K562 (cell line): Measurements from ENCODE around the gene ATG7. TPM values are rescaled to one million over a fixed set of nuclear protein-coding genes. Genes with fewer than 3 reads are reported as not detected.
"Not testable (repeated sequence)": the region's sequence is repeated elsewhere in the genome, so short reads cannot be mapped to it uniquely, and the experiment has no call there.

Experiments used
- ATAC-seq: fragments of 200-7000 bp; cut with Tn5 transposase; 3 replicates; pipeline ENCODE4 v1.9.1; 2020; ENCODE audit warnings: moderate library complexity
- BruUV-seq: library from RNA; stranded (reverse); fragments of 400-500 nt; replicated peaks from 2 replicates; lab custom pipeline; 2021; lab: Mats Ljungman, UMichigan
- CTCF ChIA-PET: fragments of 300-600 bp; formaldehyde crosslinking; extraction: SDS; loops from one replicate; lab custom pipeline; 2021; ENCODE audit warnings: low intra/inter-chr PET ratio; lab: Yijun Ruan, JAX
- POLR2A ChIA-PET: fragments of 300-600, 350-650 bp; sonication (Branson Sonifier 250); formaldehyde crosslinking; extraction: SDS; loops from one replicate; lab custom pipeline; 2021; ENCODE audit warnings: antibody characterized with exemption, inconsistent platforms; lab: Yijun Ruan, JAX
- DNase-seq, 4 experiments: peaks; one replicate each; pipeline versions ENCODE4 v3.0.0 to v3.0.0-alpha.2; 2011 to 2018; ENCODE audit warnings: low spot score in 3 of 4, mixed read lengths in 3 of 4; ENCODE audit errors: extremely low read depth in 1 of 4
- FAIRE-seq: peaks from 2 replicates; lab custom pipeline; 2011; peaks lifted over from hg19 to GRCh38; lab: Jason Lieb, UNC
- H2AFZ ChIP-seq: 2 replicates; pipeline ENCODE4 v1.6.0; 2011; ENCODE audit warnings: low read depth, low read length, control low read depth, inconsistent platforms
- H3K27ac ChIP-seq: fragments of 200-600 bp; 3 replicates; pipeline ENCODE4 v1.8.0; 2011; ENCODE audit warnings: low read depth, mild to moderate bottlenecking, control low read depth, inconsistent platforms, low read length, moderate library complexity, mixed read lengths; ENCODE audit errors: extremely low read depth
- H3K27me3 ChIP-seq, 2 experiments: fragments of 300-600 bp in 1 of 2; 2 replicates in 1 of 2; 3 replicates in 1 of 2; pipeline versions ENCODE4 v1.6.0 to v1.8.0; 2011; ENCODE audit warnings: inconsistent platforms in 2 of 2, low read length in 2 of 2, mild to moderate bottlenecking in 1 of 2, mixed read lengths in 1 of 2, moderate library complexity in 1 of 2; ENCODE audit not compliant: control insufficient read depth in 2 of 2, insufficient read depth in 2 of 2
- H3K36me3 ChIP-seq: fragments of 300-600 bp; 3 replicates; pipeline ENCODE4 v1.8.0; 2011; ENCODE audit warnings: mild to moderate bottlenecking, low read length, inconsistent platforms; ENCODE audit not compliant: control insufficient read depth, insufficient read depth
- H3K4me1 ChIP-seq, 2 experiments: fragments of 200-600 bp in 1 of 2; replicated peaks in 1 of 2; 2 replicates in 1 of 2; 3 replicates in 1 of 2; pipeline versions ENCODE4 v1.5.1 to v1.8.0; 2011; ENCODE audit warnings: inconsistent platforms in 2 of 2, low read length in 2 of 2, mild to moderate bottlenecking in 1 of 2, mixed read lengths in 1 of 2, moderate library complexity in 1 of 2; ENCODE audit not compliant: control insufficient read depth in 2 of 2, insufficient read depth in 2 of 2
- H3K4me2 ChIP-seq: 2 replicates; pipeline ENCODE4 v1.6.1; 2011; ENCODE audit warnings: low read length, control low read depth, inconsistent platforms, mixed read lengths; ENCODE audit not compliant: insufficient read depth
- H3K4me3 ChIP-seq: fragments of 200-600 bp; sonication (generic), shearing (Covaris generic); 2 replicates; pipeline ENCODE4 v1.5.1; 2016; ENCODE audit warnings: control low read depth, inconsistent platforms
- H3K79me2 ChIP-seq: fragments of 200-600 bp; 3 replicates; pipeline ENCODE4 v1.8.0; 2011; ENCODE audit warnings: low read length, inconsistent platforms; ENCODE audit not compliant: control insufficient read depth, insufficient read depth
- H3K9ac ChIP-seq, 2 experiments: 2 replicates each; pipeline versions ENCODE4 v1.6.0 to v1.6.1; 2011; ENCODE audit warnings: low read depth in 2 of 2, low read length in 2 of 2, control low read depth in 1 of 2, inconsistent platforms in 1 of 2, mild to moderate bottlenecking in 1 of 2, mixed read lengths in 1 of 2; ENCODE audit not compliant: insufficient read depth in 1 of 2
- H3K9me1 ChIP-seq: one replicate; pipeline ENCODE4 v1.6.0; 2011; ENCODE audit warnings: inconsistent platforms, mild to moderate bottlenecking, low read length, moderate library complexity; ENCODE audit not compliant: control insufficient read depth, insufficient read depth
- H3K9me3 ChIP-seq: replicated peaks from 2 replicates; pipeline ENCODE4 v1.5.1; 2011; ENCODE audit warnings: low read depth, low read length, inconsistent platforms; ENCODE audit not compliant: control insufficient read depth, insufficient read depth
- H4K20me1 ChIP-seq: replicated peaks from 2 replicates; pipeline ENCODE4 v1.6.1; 2011; ENCODE audit warnings: low read length, inconsistent platforms, mixed read lengths; ENCODE audit not compliant: control insufficient read depth, insufficient read depth
- MAX ChIP-seq: sonication (generic); formaldehyde crosslinking; IDR thresholded peaks from 2 replicates; pipeline ENCODE4 v1.9.0; 2022; ENCODE audit warnings: mild to moderate bottlenecking, missing genetic modification reagents
- ZNF449 ChIP-seq: fragments of 250-450 bp; sonication (Bioruptor Pico); IDR thresholded peaks from 2 replicates; pipeline ENCODE4 v1.8.0; 2022; ENCODE audit warnings: moderate library complexity, mild to moderate bottlenecking, inconsistent platforms
- WGBS: fragments of 100-300 bp; shearing (Covaris generic); methylation state at CpG from one replicate; pipeline ENCODE4 v1.1.6; 2016; ENCODE audit warnings: low coverage, mixed read lengths; ENCODE audit not compliant: insufficient coverage; ENCODE audit errors: missing lambda C conversion rate; 5-methylcytosine and 5-hydroxymethylcytosine counted together
- in situ Hi-C: fragments of 300-500 bp; cut with MboI; formaldehyde crosslinking; loops from 4 replicates; pipeline ENCODE4 v1.15.0; 2018; ENCODE audit warnings: inconsistent platforms, mixed read lengths
- intact Hi-C: fragments of 100-400 bp; cut with micrococcal nuclease; formaldehyde crosslinking; loops from 2 replicates; pipeline ENCODE4 v1.14.2; 2022
- polyA plus RNA-seq, 8 experiments: library from polyadenylated mRNA; depleted of rRNA in 4 of 8; stranded (reverse) in 5 of 8; unstranded in 3 of 8; fragments of >200 nt; fragmentation: Nextera tagmentation in 2 of 8; fragmentation: Illumina TruSeq in 1 of 8; extraction: Ambion mirVana in 2 of 8; extraction: Trizol in 1 of 8; gene quantifications; 2 replicates each; pipeline versions ENCODE4 v1.2.1 to v1.2.3, GENCODE V29; 2011 to 2014; ENCODE audit warnings: inconsistent platforms in 1 of 8, missing spikeins in 1 of 8
- total RNA-seq, 7 experiments: library from RNA; depleted of rRNA in 6 of 7; stranded (reverse); fragments of >200 nt in 6 of 7; fragmentation: Illumina TruSeq in 2 of 7; extraction: Trizol in 2 of 7; gene quantifications; 2 replicates each; pipeline versions ENCODE4 v1.2.1 to v1.2.3, GENCODE V29; 2011 to 2021; ENCODE audit warnings: low replicate concordance in 1 of 7

The ATG7 gene
- total and polyA plus RNA-seq, 9 of the 15 experiments (the other 6 are each of a cell fraction or from before 2014, with no cell fraction given), result 18.3 to 45.3 (median 33.6) TPM

GRCh38 chr3:11461226-11461625 is 189.0 kb downstream of the ATG7 start:
- no TSS peak for BruUV-seq
- H3K27me3 ChIP-seq, result no peaks in the 10 kb centered on the region
- H3K9me1 ChIP-seq, result no peaks in the 10 kb centered on the region
- POLR2A ChIA-PET, result interaction anchor here (1.0 kb wide), 1 partner anchor 365 kb away, joined by 3 read pairs; no protein-coding TSS in a partner anchor
- no peaks in the 10 kb centered on the region for H3K79me2 ChIP-seq
- H3K36me3 ChIP-seq, result no peaks in the 10 kb centered on the region
- intact Hi-C loops, result no loop called here
- H3K27ac ChIP-seq, result no peak overlapping the region
- H3K4me1 ChIP-seq, result no peaks in the 10 kb centered on the region
- WGBS, result 63% methylated on average over 3 of the region's 3 CpGs
- H3K9ac ChIP-seq, result no peak overlapping the region
- H3K4me2 ChIP-seq, result no peak overlapping the region
- no peaks in the 10 kb centered on the region for H3K9me3 ChIP-seq
- TF ChIP-seq MAX (CRISPR knock-in tag) (no peak), ZNF449 (CRISPR knock-in tag) (no peak)
- TF ChIP-seq, all 486 proteins: peak for 0
- Histone ChIP-seq H2AFZ (no peak overlapping the region), H3K4me3 (no peak overlapping the region), H4K20me1 (no peaks in the 10 kb centered on the region)
- DNase-seq, result no peak
- FAIRE-seq, result no peak
- ATAC-seq, result no peak
- in situ Hi-C loops, result no loop called here
- CTCF ChIA-PET, result no interaction called here

GRCh38 chr3:11462673-11463072 is 190.5 kb downstream of the ATG7 start:
- ATAC-seq, CTCF ChIA-PET: not testable (repeated sequence)

More at GRCh38 chr3:11462673-11463072, 190.5 kb downstream of the ATG7 start:
- H3K36me3 ChIP-seq, BruUV-seq, H3K79me2 ChIP-seq, intact Hi-C loops, FAIRE-seq, H3K4me1 ChIP-seq, H3K9ac ChIP-seq, H3K27me3 ChIP-seq, H3K27ac ChIP-seq, H3K4me3 ChIP-seq, H3K9me3 ChIP-seq, H3K9me1 ChIP-seq, H4K20me1 ChIP-seq, H3K4me2 ChIP-seq, in situ Hi-C loops, DNase-seq, H2AFZ ChIP-seq: not testable (repeated sequence)
- WGBS, result 86% methylated on average over 4 of the region's 4 CpGs
- POLR2A ChIA-PET, result interaction anchor here (0.6 to 1.3 kb wide), 2 partner anchors 12 to 1055 kb away, joined by 3 read pairs; no protein-coding TSS in a partner anchor
